Liver (tissue), 9 donors: Measurements from ENCODE around the gene CFAP97D2. TPM values are rescaled to one million over a fixed set of nuclear protein-coding genes. Genes with fewer than 3 reads are reported as not detected.

Source experiments
- DNase-seq: peaks from one replicate; pipeline ENCODE4 v3.0.0-alpha.2; 2017; ENCODE audit warnings: low spot score
- H3K27ac ChIP-seq, 2 donors: one replicate each; pipeline ENCODE4 v1.7.0; 2013; ENCODE audit warnings: inconsistent platforms in 2 of 2, low read length in 2 of 2, control low read depth in 1 of 2, low read depth in 1 of 2, mild to moderate bottlenecking in 1 of 2
- H3K27me3 ChIP-seq, 4 donors: one replicate each; pipeline versions ENCODE4 v1.6.1 to v1.7.0; 2013; ENCODE audit warnings: low read length in 3 of 4, inconsistent platforms in 1 of 4, mild to moderate bottlenecking in 1 of 4, moderate library complexity in 1 of 4; ENCODE audit not compliant: control insufficient read depth in 4 of 4, insufficient read depth in 4 of 4
- H3K36me3 ChIP-seq, 4 donors: one replicate each; pipeline versions ENCODE4 v1.6.1 to v1.7.0; 2013; ENCODE audit warnings: low read length in 3 of 4, mild to moderate bottlenecking in 3 of 4, low read depth in 1 of 4, moderate library complexity in 1 of 4; ENCODE audit not compliant: control insufficient read depth in 4 of 4, insufficient read depth in 3 of 4
- H3K4me1 ChIP-seq, 4 donors: one replicate each; pipeline versions ENCODE4 v1.6.1 to v1.7.0; 2013; ENCODE audit warnings: low read length in 3 of 4, mild to moderate bottlenecking in 3 of 4, moderate library complexity in 1 of 4; ENCODE audit not compliant: control insufficient read depth in 4 of 4, insufficient read depth in 4 of 4
- H3K4me3 ChIP-seq, 3 donors: one replicate each; pipeline versions ENCODE4 v1.6.1 to v1.7.0; 2013; ENCODE audit warnings: low read length in 3 of 3, control low read depth in 1 of 3, low read depth in 1 of 3, mild to moderate bottlenecking in 1 of 3
- H3K9ac ChIP-seq, 2 donors: one replicate each; pipeline ENCODE4 v1.7.0; 2013; ENCODE audit warnings: low read length in 2 of 2, mild to moderate bottlenecking in 2 of 2, moderate library complexity in 2 of 2, control low read depth in 1 of 2, low read depth in 1 of 2
- H3K9me3 ChIP-seq, 4 donors: one replicate each; pipeline versions ENCODE4 v1.6.1 to v1.7.0; 2013; ENCODE audit warnings: low read length in 3 of 4; ENCODE audit not compliant: control insufficient read depth in 4 of 4
- ATF3 ChIP-seq: IDR thresholded peaks from 2 replicates; pipeline ENCODE4 v1.6.1; 2016; ENCODE audit warnings: antibody characterized with exemption
- EGR1 ChIP-seq, 2 donors: IDR thresholded peaks; 2 replicates each; pipeline ENCODE4 v1.6.1; 2016 to 2018; ENCODE audit warnings: antibody characterized with exemption in 2 of 2, low read depth in 2 of 2
- FOXA1 ChIP-seq: IDR thresholded peaks from 2 replicates; pipeline ENCODE4 v1.6.1; 2016; ENCODE audit warnings: antibody characterized with exemption
- HNF4A ChIP-seq, 2 donors: conservative IDR thresholded peaks; 2 replicates each; pipeline ENCODE4 v1.6.1; 2016; ENCODE audit warnings: antibody characterized with exemption in 2 of 2, mild to moderate bottlenecking in 2 of 2
- HNF4G ChIP-seq: IDR thresholded peaks from 2 replicates; pipeline ENCODE4 v1.6.1; 2016; ENCODE audit warnings: antibody characterized with exemption
- NR2F2 ChIP-seq: IDR thresholded peaks from 2 replicates; pipeline ENCODE4 v1.6.1; 2016; ENCODE audit warnings: antibody characterized with exemption
- TAF1 ChIP-seq: conservative IDR thresholded peaks from 2 replicates; pipeline ENCODE4 v1.6.1; 2016; ENCODE audit warnings: antibody characterized with exemption, mild to moderate bottlenecking
- WGBS: extraction: QIAGEN DNeasy Blood & Tissue Kit; methylation state at CpG from one replicate; pipeline ENCODE4 v1.1.7; 2013; 5-methylcytosine and 5-hydroxymethylcytosine counted together
- polyA plus RNA-seq, 2 donors: library from polyadenylated mRNA; stranded (reverse) in 1 of 2; unstranded in 1 of 2; fragments of 200-250 nt in 1 of 2; fragments of >200 nt in 1 of 2; fragmentation: Nextera tagmentation in 1 of 2; extraction: Ambion mirVana in 1 of 2; gene quantifications; one replicate each; pipeline versions ENCODE4 v1.2.1 to v1.2.3, GENCODE V29; 2013 to 2015
- total RNA-seq, 2 donors: library from RNA; depleted of rRNA; stranded (reverse); fragments of >200 nt; gene quantifications; one replicate each; pipeline ENCODE4 v1.2.3, GENCODE V29; 2014
- TF ChIP-seq, protein P1 (sequence below): IDR thresholded peaks from 2 replicates; pipeline ENCODE4 v1.6.1; 2016; ENCODE audit warnings: antibody characterized with exemption, mild to moderate bottlenecking
- donor health status: healthy.
- donor health status: healthy.
- donor health status: healthy.
- donor health status: healthy.
- donor health status: healthy.

The CFAP97D2 gene
- total and polyA plus RNA-seq, 4 donors: not detected

GRCh38 chr13:114208134-114208533 lies 29.1 kb downstream of the CFAP97D2 start:
- WGBS: 78% methylated on average over 6 of the region's 6 CpGs
- H3K4me1 ChIP-seq: no peaks in the 10 kb centered on the region

GRCh38 chr13:114211446-114212157 lies 32.5 kb downstream of the CFAP97D2 start:
- no peak overlapping the region for H3K9ac ChIP-seq
- no peak overlapping the region for H3K27ac ChIP-seq
- no peaks in the 10 kb centered on the region for H3K36me3 ChIP-seq
- TF ChIP-seq NR2F2 (no peak), ATF3 (no peak), TAF1 (no peak), FOXA1 (no peak), HNF4A (conservative IDR thresholded peaks at IDR 0.05) (no peak)
- TF ChIP-seq, protein P1, sequence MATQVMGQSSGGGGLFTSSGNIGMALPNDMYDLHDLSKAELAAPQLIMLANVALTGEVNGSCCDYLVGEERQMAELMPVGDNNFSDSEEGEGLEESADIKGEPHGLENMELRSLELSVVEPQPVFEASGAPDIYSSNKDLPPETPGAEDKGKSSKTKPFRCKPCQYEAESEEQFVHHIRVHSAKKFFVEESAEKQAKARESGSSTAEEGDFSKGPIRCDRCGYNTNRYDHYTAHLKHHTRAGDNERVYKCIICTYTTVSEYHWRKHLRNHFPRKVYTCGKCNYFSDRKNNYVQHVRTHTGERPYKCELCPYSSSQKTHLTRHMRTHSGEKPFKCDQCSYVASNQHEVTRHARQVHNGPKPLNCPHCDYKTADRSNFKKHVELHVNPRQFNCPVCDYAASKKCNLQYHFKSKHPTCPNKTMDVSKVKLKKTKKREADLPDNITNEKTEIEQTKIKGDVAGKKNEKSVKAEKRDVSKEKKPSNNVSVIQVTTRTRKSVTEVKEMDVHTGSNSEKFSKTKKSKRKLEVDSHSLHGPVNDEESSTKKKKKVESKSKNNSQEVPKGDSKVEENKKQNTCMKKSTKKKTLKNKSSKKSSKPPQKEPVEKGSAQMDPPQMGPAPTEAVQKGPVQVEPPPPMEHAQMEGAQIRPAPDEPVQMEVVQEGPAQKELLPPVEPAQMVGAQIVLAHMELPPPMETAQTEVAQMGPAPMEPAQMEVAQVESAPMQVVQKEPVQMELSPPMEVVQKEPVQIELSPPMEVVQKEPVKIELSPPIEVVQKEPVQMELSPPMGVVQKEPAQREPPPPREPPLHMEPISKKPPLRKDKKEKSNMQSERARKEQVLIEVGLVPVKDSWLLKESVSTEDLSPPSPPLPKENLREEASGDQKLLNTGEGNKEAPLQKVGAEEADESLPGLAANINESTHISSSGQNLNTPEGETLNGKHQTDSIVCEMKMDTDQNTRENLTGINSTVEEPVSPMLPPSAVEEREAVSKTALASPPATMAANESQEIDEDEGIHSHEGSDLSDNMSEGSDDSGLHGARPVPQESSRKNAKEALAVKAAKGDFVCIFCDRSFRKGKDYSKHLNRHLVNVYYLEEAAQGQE: no peak
- peak; percentile 25 for DNase-seq
- no peak overlapping the region for H3K4me3 ChIP-seq
- H3K4me1 ChIP-seq: no peaks in the 10 kb centered on the region
- WGBS: 68% methylated on average over 26 of the region's 26 CpGs
- H3K27me3 ChIP-seq: peaks cover 0 to 6% (median 0%) of the 10 kb centered on the region in 4 donors
- peaks cover 0 to 6% (median 2%) of the 10 kb centered on the region in 4 donors for H3K9me3 ChIP-seq

More at GRCh38 chr13:114208134-114208533, 29.1 kb downstream of the CFAP97D2 start:
- Histone ChIP-seq H3K9ac (no peak overlapping the region), H3K36me3 (no peaks in the 10 kb centered on the region), H3K9me3 (peaks cover 0 to 6% (median 2%) of the 10 kb centered on the region in 4 donors), H3K27me3 (peaks cover 0 to 6% (median 0%) of the 10 kb centered on the region in 4 donors), H3K27ac (no peak overlapping the region), H3K4me3 (no peak overlapping the region)
- TF ChIP-seq EGR1 (IDR thresholded peaks at IDR 0.05; ENCODE audit: low read depth in 2 of 2): no peak
- no peak for TF ChIP-seq FOXA1
- TF ChIP-seq HNF4A (conservative IDR thresholded peaks at IDR 0.05): no peak
- DNase-seq: no peak

- TF ChIP-seq NR2F2 (no peak), HNF4G (no peak), ATF3 (no peak)
- TF ChIP-seq, protein P1: no peak
- no peaks in the 10 kb centered on the region for H3K4me1 ChIP-seq
- peaks cover 0 to 5% (median under 1%) of the 10 kb centered on the region in 4 donors for H3K9me3 ChIP-seq
- peaks cover 0 to 6% (median 0%) of the 10 kb centered on the region in 4 donors for H3K27me3 ChIP-seq
- H3K27ac ChIP-seq: no peak overlapping the region
- DNase-seq: peak; percentile 1
- H3K36me3 ChIP-seq: no peaks in the 10 kb centered on the region
- no peak overlapping the region for H3K4me3 ChIP-seq
- 70% methylated on average over 6 of the region's 6 CpGs for WGBS
- H3K9ac ChIP-seq: no peak overlapping the region
Observed at GRCh38 chr13:114212158-114212495, 33.1 kb downstream of the CFAP97D2 start.
